ENCODE measurements around the gene FAM237A. TPM values are rescaled to one million over a fixed set of nuclear protein-coding genes. Genes with fewer than 3 reads are reported as not detected.

FAM237A gene
- total and polyA plus RNA-seq, 12 donors: not detected

- DNase-seq: no peak
- Histone ChIP-seq H3K27me3 (no peaks in the 10 kb centered on the region), H3K36me3 (replicated peaks in 1 of 2) (no peaks in the 10 kb centered on the region), H3K9me3 (replicated peaks in 1 of 3) (no peaks in the 10 kb centered on the region), H3K4me1 (replicated peaks in 1 of 2) (no peaks in the 10 kb centered on the region), H3K27ac (no peak overlapping the region), H3K4me3 (no peak overlapping the region)
- intact Hi-C loops (cut with DNase I): no loop called here
- 89 to 98% (median 92%) methylated on average over 4 of the region's 4 CpGs for WGBS, 4 donors
- no peak for TF ChIP-seq CTCF (IDR thresholded peaks at IDR 0.05)
- TF ChIP-seq POLR2A (IDR thresholded peaks at IDR 0.05): no peak
These were observed 41.3 kb downstream of the FAM237A start for GRCh38 chr2:206683546-206683945.

- no peak for TF ChIP-seq CTCF (IDR thresholded peaks at IDR 0.05)
- no peak for TF ChIP-seq POLR2A (IDR thresholded peaks at IDR 0.05)
- H3K9me3 ChIP-seq (replicated peaks in 1 of 3): no peaks in the 10 kb centered on the region
- DNase-seq: no peak
- no peaks in the 10 kb centered on the region for H3K36me3 ChIP-seq (replicated peaks in 1 of 2)
- H3K27me3 ChIP-seq: no peaks in the 10 kb centered on the region
- no peak overlapping the region for H3K27ac ChIP-seq
- H3K4me1 ChIP-seq (replicated peaks in 1 of 2): no peaks in the 10 kb centered on the region
- intact Hi-C loops (cut with DNase I): no loop called here
- 54 to 65% (median 63%) methylated on average over 2 of the region's 2 CpGs for WGBS, 4 donors
- no peak overlapping the region for H3K4me3 ChIP-seq
These were observed 46.2 kb downstream of the FAM237A start for GRCh38 chr2:206688453-206688852.

GRCh38 chr2:206688990-206689389 is 46.7 kb downstream of the FAM237A start:
- Histone ChIP-seq H3K27me3 (no peaks in the 10 kb centered on the region), H3K36me3 (replicated peaks in 1 of 2) (no peaks in the 10 kb centered on the region), H3K4me3 (no peak overlapping the region), H3K4me1 (replicated peaks in 1 of 2) (no peaks in the 10 kb centered on the region), H3K27ac (no peak overlapping the region), H3K9me3 (replicated peaks in 1 of 3) (no peaks in the 10 kb centered on the region)
- intact Hi-C loops (cut with DNase I): no loop called here
- 32 to 58% (median 44%) methylated on average over 1 of the region's 1 CpG for WGBS, 4 donors
- no peak for DNase-seq
- TF ChIP-seq POLR2A (IDR thresholded peaks at IDR 0.05) (no peak), CTCF (IDR thresholded peaks at IDR 0.05) (no peak)

GRCh38 chr2:206692971-206693370 is 50.7 kb downstream of the FAM237A start:
- no peaks in the 10 kb centered on the region for H3K9me3 ChIP-seq (replicated peaks in 1 of 3)
- DNase-seq: no peak
- intact Hi-C loops (cut with DNase I): loop anchor here (5.0 to 10.0 kb wide), 2 partner anchors 292 to 784 kb away; no protein-coding TSS in a partner anchor
- no peaks in the 10 kb centered on the region for H3K27me3 ChIP-seq
- 61 to 78% (median 71%) methylated on average over 7 of the region's 7 CpGs for WGBS, 4 donors
- no peaks in the 10 kb centered on the region for H3K4me1 ChIP-seq (replicated peaks in 1 of 2)
- H3K36me3 ChIP-seq (replicated peaks in 1 of 2): no peaks in the 10 kb centered on the region
- H3K4me3 ChIP-seq: no peak overlapping the region
- TF ChIP-seq CTCF (IDR thresholded peaks at IDR 0.05) (no peak), POLR2A (IDR thresholded peaks at IDR 0.05) (no peak)
- H3K27ac ChIP-seq: no peak overlapping the region

Data from adrenal gland (tissue), 12 donors.